Epithelial cell of proximal tubule (primary cell): Measurements from ENCODE around the gene SEMA6A. TPM values are rescaled to one million over a fixed set of nuclear protein-coding genes. Genes with fewer than 3 reads are reported as not detected.

Experiments
- DNase-seq: peaks from one replicate; pipeline ENCODE4 v3.0.0-alpha.2; 2011; ENCODE audit warnings: low read depth
- H3K4me3 ChIP-seq: 2 replicates; pipeline ENCODE4 v1.5.1; 2011; ENCODE audit warnings: low read depth, mild to moderate bottlenecking, low read length
- CTCF ChIP-seq: conservative IDR thresholded peaks from 2 replicates; pipeline ENCODE4 v1.5.1; 2012; ENCODE audit warnings: low read depth, mild to moderate bottlenecking, low read length
- total RNA-seq: library from RNA; depleted of rRNA; stranded (reverse); fragments of >200 nt; gene quantifications from 2 replicates; pipeline ENCODE4 v1.2.3, GENCODE V29; 2015

Gene SEMA6A
- total RNA-seq, 1 donor from 2014 or later = 11.6 TPM

- no peak for DNase-seq
- no peak for TF ChIP-seq CTCF
- H3K4me3 ChIP-seq = no peak overlapping the region
These were observed 67.5 kb downstream of the SEMA6A start for GRCh38 chr5:116507051-116507537.

GRCh38 chr5:116506488-116506887, 68.1 kb downstream of the SEMA6A start:
- TF ChIP-seq CTCF = no peak
- no peak for DNase-seq
- H3K4me3 ChIP-seq = no peak overlapping the region

- H3K4me3 ChIP-seq = no peak overlapping the region
- DNase-seq = no peak
- TF ChIP-seq CTCF = no peak
These were observed 69.9 kb downstream of the SEMA6A start for GRCh38 chr5:116504593-116505166.

- no peak for TF ChIP-seq CTCF
- peak; percentile 39 for DNase-seq
- no peak overlapping the region for H3K4me3 ChIP-seq
These were observed 72.0 kb downstream of the SEMA6A start for GRCh38 chr5:116502616-116503015.

- TF ChIP-seq CTCF = no peak
- no peak for DNase-seq
- no peak overlapping the region for H3K4me3 ChIP-seq
These were observed 72.5 kb downstream of the SEMA6A start for GRCh38 chr5:116502138-116502537.

- no peak overlapping the region for H3K4me3 ChIP-seq
- TF ChIP-seq CTCF = no peak
- DNase-seq = no peak
These were observed 76.0 kb downstream of the SEMA6A start for GRCh38 chr5:116498503-116499048.

GRCh38 chr5:116497631-116498030, 77.0 kb downstream of the SEMA6A start:
- H3K4me3 ChIP-seq = no peak overlapping the region
- TF ChIP-seq CTCF = no peak
- DNase-seq = no peak
